ENCODE results near the gene SEC22A.

DNA sequence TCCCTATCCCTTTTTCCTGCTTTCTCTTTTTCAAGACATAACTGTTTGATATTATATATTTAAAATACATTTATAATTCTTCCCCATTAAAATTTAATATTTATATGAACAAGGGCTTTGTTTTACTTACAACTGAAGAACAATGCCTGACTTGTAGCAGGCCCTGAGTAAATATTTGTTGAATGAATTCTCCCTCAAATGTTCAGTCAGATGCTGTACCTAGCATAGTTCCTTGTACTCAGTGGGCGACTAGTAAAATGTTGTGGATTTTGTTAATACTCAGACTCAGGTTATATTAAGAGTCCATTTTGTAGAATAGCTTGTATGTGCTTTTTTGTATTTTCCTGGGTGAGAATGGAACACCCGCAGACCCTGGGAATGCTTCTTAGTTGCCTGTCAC, 69.1 kb downstream of the SEC22A start:
- TF ChIP-seq, protein P1, sequence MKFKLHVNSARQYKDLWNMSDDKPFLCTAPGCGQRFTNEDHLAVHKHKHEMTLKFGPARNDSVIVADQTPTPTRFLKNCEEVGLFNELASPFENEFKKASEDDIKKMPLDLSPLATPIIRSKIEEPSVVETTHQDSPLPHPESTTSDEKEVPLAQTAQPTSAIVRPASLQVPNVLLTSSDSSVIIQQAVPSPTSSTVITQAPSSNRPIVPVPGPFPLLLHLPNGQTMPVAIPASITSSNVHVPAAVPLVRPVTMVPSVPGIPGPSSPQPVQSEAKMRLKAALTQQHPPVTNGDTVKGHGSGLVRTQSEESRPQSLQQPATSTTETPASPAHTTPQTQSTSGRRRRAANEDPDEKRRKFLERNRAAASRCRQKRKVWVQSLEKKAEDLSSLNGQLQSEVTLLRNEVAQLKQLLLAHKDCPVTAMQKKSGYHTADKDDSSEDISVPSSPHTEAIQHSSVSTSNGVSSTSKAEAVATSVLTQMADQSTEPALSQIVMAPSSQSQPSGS (CRISPR knock-in tag; IDR thresholded peaks at IDR 0.05), result no peak
- TF ChIP-seq FOXM1 (CRISPR knock-in tag; IDR thresholded peaks at IDR 0.05) (no peak), ZNF761 (CRISPR knock-in tag; conservative IDR thresholded peaks at IDR 0.05) (no peak), CTCF (CRISPR knock-in tag; IDR thresholded peaks at IDR 0.05) (no peak), EZH2 (conservative IDR thresholded peaks at IDR 0.05; ENCODE audit: low read depth, low read length) (no peak), ZSCAN21 (CRISPR knock-in tag; IDR thresholded peaks at IDR 0.05; ENCODE audit: borderline replicate concordance) (no peak), JUNB (CRISPR knock-in tag; IDR thresholded peaks at IDR 0.05; ENCODE audit: borderline replicate concordance) (no peak), POLR2AphosphoS5 (IDR thresholded peaks at IDR 0.05; ENCODE audit: low read depth, low read length) (no peak)
- TF ChIP-seq, protein P2, sequence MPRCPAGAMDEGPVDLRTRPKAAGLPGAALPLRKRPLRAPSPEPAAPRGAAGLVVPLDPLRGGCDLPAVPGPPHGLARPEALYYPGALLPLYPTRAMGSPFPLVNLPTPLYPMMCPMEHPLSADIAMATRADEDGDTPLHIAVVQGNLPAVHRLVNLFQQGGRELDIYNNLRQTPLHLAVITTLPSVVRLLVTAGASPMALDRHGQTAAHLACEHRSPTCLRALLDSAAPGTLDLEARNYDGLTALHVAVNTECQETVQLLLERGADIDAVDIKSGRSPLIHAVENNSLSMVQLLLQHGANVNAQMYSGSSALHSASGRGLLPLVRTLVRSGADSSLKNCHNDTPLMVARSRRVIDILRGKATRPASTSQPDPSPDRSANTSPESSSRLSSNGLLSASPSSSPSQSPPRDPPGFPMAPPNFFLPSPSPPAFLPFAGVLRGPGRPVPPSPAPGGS (CRISPR knock-in tag; IDR thresholded peaks at IDR 0.05), result no peak
